Keratinocyte (primary cell): Measurements from ENCODE around the gene CGGBP1. TPM values are rescaled to one million over a fixed set of nuclear protein-coding genes. Genes with fewer than 3 reads are reported as not detected.

Source experiments
- DNase-seq: peaks from one replicate; pipeline ENCODE4 v3.0.0-alpha.2; 2011; ENCODE audit warnings: low read depth, missing footprints, low spot score
- FAIRE-seq: peaks from 2 replicates; lab custom pipeline; 2011; peaks lifted over from hg19 to GRCh38; lab: Jason Lieb, UNC
- H2AFZ ChIP-seq: 2 replicates; pipeline ENCODE4 v1.6.0; 2012; ENCODE audit warnings: low read length, control low read depth, inconsistent platforms; ENCODE audit not compliant: control insufficient read depth
- H3K27ac ChIP-seq: 2 replicates; pipeline ENCODE4 v1.5.1; 2011; ENCODE audit warnings: low read length; ENCODE audit not compliant: control insufficient read depth, insufficient read depth
- H3K27me3 ChIP-seq: 3 replicates; pipeline ENCODE4 v1.6.0; 2011; ENCODE audit warnings: low read length; ENCODE audit not compliant: control insufficient read depth, insufficient read depth; ENCODE audit errors: extremely low read depth
- H3K36me3 ChIP-seq, 2 experiments: 2 replicates in 1 of 2; 3 replicates in 1 of 2; pipeline ENCODE4 v1.5.1; 2011; ENCODE audit warnings: low read length in 2 of 2, mild to moderate bottlenecking in 1 of 2; ENCODE audit not compliant: control insufficient read depth in 2 of 2, insufficient read depth in 2 of 2; ENCODE audit errors: extremely low read depth in 1 of 2
- H3K4me1 ChIP-seq: 3 replicates; pipeline ENCODE4 v1.5.1; 2011; ENCODE audit warnings: low read length; ENCODE audit not compliant: control insufficient read depth, insufficient read depth; ENCODE audit errors: extremely low read depth
- H3K4me2 ChIP-seq: 3 replicates; pipeline ENCODE4 v1.6.0; 2011; ENCODE audit warnings: low read depth, low read length; ENCODE audit not compliant: control insufficient read depth, insufficient read depth; ENCODE audit errors: extremely low read depth
- H3K4me3 ChIP-seq, 3 experiments: fragments of 200-600 bp in 1 of 3; sonication (generic) in 1 of 3; 2 replicates in 2 of 3; 3 replicates in 1 of 3; pipeline ENCODE4 v1.5.1; 2011 to 2016; ENCODE audit warnings: low read length in 3 of 3, mild to moderate bottlenecking in 3 of 3, control low read depth in 2 of 3, inconsistent platforms in 1 of 3, low read depth in 1 of 3, mixed read lengths in 1 of 3, mixed run types in 1 of 3, moderate library complexity in 1 of 3; ENCODE audit not compliant: control insufficient read depth in 2 of 3, insufficient read depth in 2 of 3; ENCODE audit errors: extremely low read depth in 1 of 3
- H3K79me2 ChIP-seq: 2 replicates; pipeline ENCODE4 v1.6.0; 2012; ENCODE audit warnings: low read length; ENCODE audit not compliant: control insufficient read depth, insufficient read depth
- H3K9ac ChIP-seq: 3 replicates; pipeline ENCODE4 v1.6.0; 2011; ENCODE audit warnings: low read length; ENCODE audit not compliant: control insufficient read depth, insufficient read depth; ENCODE audit errors: extremely low read depth
- H3K9me1 ChIP-seq: 3 replicates; pipeline ENCODE4 v1.6.0; 2011; ENCODE audit warnings: low read length; ENCODE audit not compliant: control insufficient read depth, insufficient read depth; ENCODE audit errors: extremely low read depth
- H3K9me3 ChIP-seq: 2 replicates; pipeline ENCODE4 v1.5.1; 2012; ENCODE audit warnings: low read depth, low read length; ENCODE audit not compliant: control insufficient read depth
- H4K20me1 ChIP-seq: 3 replicates; pipeline ENCODE4 v1.6.0; 2011; ENCODE audit warnings: low read length; ENCODE audit not compliant: control insufficient read depth, insufficient read depth; ENCODE audit errors: extremely low read depth
- CTCF ChIP-seq, 3 experiments: IDR thresholded peaks in 1 of 3; conservative IDR thresholded peaks in 1 of 3; optimal IDR thresholded peaks in 1 of 3; 2 replicates in 2 of 3; 3 replicates in 1 of 3; pipeline versions ENCODE3 to v1.5.1; 2011; ENCODE audit warnings: low read length in 3 of 3, mild to moderate bottlenecking in 3 of 3, moderate library complexity in 2 of 3, control low read depth in 1 of 3, inconsistent platforms in 1 of 3; ENCODE audit not compliant: insufficient read depth in 2 of 3; ENCODE audit errors: extremely low read depth in 1 of 3
- EZH2 ChIP-seq: IDR thresholded peaks from one replicate; pipeline ENCODE4 v1.6.1; 2012; ENCODE audit warnings: inconsistent platforms, mild to moderate bottlenecking, low read length, moderate library complexity
- dilution Hi-C: fragments of 300-500 bp; cut with MboI; formaldehyde crosslinking; loops from one replicate; pipeline ENCODE4 v1.7.0; 2020; ENCODE audit warnings: low sequenced_read_pairs; ENCODE audit not compliant: extremely low pct_ligation_motif_present
- polyA plus RNA-seq, 5 experiments: library from polyadenylated mRNA; depleted of rRNA in 3 of 5; stranded (reverse) in 3 of 5; stranded (forward) in 1 of 5; unstranded in 1 of 5; fragments of >200 nt; gene quantifications; 1 replicate in 1 of 5; 2 replicates in 3 of 5; 3 replicates in 1 of 5; pipeline versions ENCODE4 v1.2.1 to v1.2.3, GENCODE V29; 2011 to 2012; ENCODE audit warnings: missing spikeins in 2 of 5, low read depth in 1 of 5, low replicate concordance in 1 of 5

The CGGBP1 gene
- polyA plus RNA-seq, 1 donor (not counting 4 experiments of a cell fraction or from before 2014, with no cell fraction given) = 43.3 TPM

DNA sequence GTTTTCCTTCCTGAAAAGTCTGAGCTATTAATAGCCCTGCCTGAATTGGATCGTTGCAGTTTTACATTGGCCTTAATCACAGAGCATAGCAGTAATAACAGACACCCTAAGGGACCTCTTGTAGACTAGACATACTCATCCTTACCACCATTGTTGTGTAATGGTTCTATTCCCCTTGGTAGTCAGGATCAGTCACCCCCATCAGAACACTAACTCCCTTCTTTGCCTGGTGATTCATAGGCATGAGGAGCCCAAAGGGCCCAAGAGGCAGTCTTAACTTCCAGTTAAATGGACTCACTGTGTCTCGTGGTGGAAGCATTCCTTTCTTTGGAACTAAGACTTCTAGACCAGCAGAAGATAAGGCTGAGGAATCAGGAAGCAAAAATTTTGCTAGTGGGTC lies 20.2 kb downstream of the CGGBP1 start:
- H3K79me2 ChIP-seq = no peaks in the 10 kb centered on the region
- peaks cover 5% of the 10 kb centered on the region for H3K4me1 ChIP-seq
- no peaks in the 10 kb centered on the region for H3K9me3 ChIP-seq
- dilution Hi-C loops = no loop called here
- peak overlapping the region; percentile 42 for H2AFZ ChIP-seq
- H3K27ac ChIP-seq = peak overlapping the region; percentile 4
- H3K9me1 ChIP-seq = no peaks in the 10 kb centered on the region
- H3K9ac ChIP-seq = no peak overlapping the region
- FAIRE-seq = peak; percentile 79
- H3K27me3 ChIP-seq = no peaks in the 10 kb centered on the region
- H4K20me1 ChIP-seq = no peaks in the 10 kb centered on the region
- H3K36me3 ChIP-seq = no peaks in the 10 kb centered on the region
- peak; percentile 41 for DNase-seq
- H3K4me3 ChIP-seq = no peak overlapping the region
- TF ChIP-seq EZH2 = no peak
- no peak for TF ChIP-seq CTCF (optimal IDR thresholded peaks at IDR 0.05 in 1 of 3, IDR thresholded peaks at IDR 0.05 in 1 of 3, conservative IDR thresholded peaks at IDR 0.05 in 1 of 3; ENCODE audit: extremely low read depth in 1 of 3, insufficient read depth in 2 of 3, low read length in 3 of 3)
- H3K4me2 ChIP-seq = no peak overlapping the region

- Histone ChIP-seq H2AFZ (no peak overlapping the region), H3K4me2 (no peak overlapping the region), H3K9me1 (no peaks in the 10 kb centered on the region), H3K4me3 (no peak overlapping the region), H3K9ac (no peak overlapping the region), H3K27ac (no peak overlapping the region), H3K79me2 (no peaks in the 10 kb centered on the region), H4K20me1 (no peaks in the 10 kb centered on the region), H3K36me3 (no peaks in the 10 kb centered on the region), H3K27me3 (no peaks in the 10 kb centered on the region), H3K9me3 (no peaks in the 10 kb centered on the region), H3K4me1 (peaks cover 10% of the 10 kb centered on the region)
- dilution Hi-C loops = no loop called here
- no peak for FAIRE-seq
- no peak for TF ChIP-seq CTCF (optimal IDR thresholded peaks at IDR 0.05 in 1 of 3, IDR thresholded peaks at IDR 0.05 in 1 of 3, conservative IDR thresholded peaks at IDR 0.05 in 1 of 3; ENCODE audit: extremely low read depth in 1 of 3, insufficient read depth in 2 of 3, low read length in 3 of 3)
- TF ChIP-seq EZH2 = no peak
- no peak for DNase-seq
Measured at GRCh38 chr3:88036221-88036620, 22.6 kb downstream of the CGGBP1 start.
